HL-60/S4 (cell line): ENCODE measurements around the gene NSMCE1.
"Not testable (repeated sequence)": the region's sequence is repeated elsewhere in the genome, so short reads cannot be mapped to it uniquely, and the experiment has no call there.

Experiments
- in situ Hi-C: fragments of 300-500 bp; cut with MboI; formaldehyde crosslinking; loops from 2 replicates; pipeline ENCODE4 v1.14.3; 2022; ENCODE audit warnings: low sequenced_read_pairs

The NSMCE1 gene

GRCh38 chr16:27303256-27304100 is 34.9 kb upstream of the NSMCE1 start:
- in situ Hi-C loops, result no loop called here

- in situ Hi-C loops, result no loop called here
Observed at GRCh38 chr16:27302126-27302525, 33.6 kb upstream of the NSMCE1 start.

GRCh38 chr16:27301236-27301861 is 32.8 kb upstream of the NSMCE1 start:
- in situ Hi-C loops, result no loop called here

GRCh38 chr16:27298132-27298531 is 29.6 kb upstream of the NSMCE1 start:
- in situ Hi-C loops, result no loop called here

- in situ Hi-C loops, result no loop called here
Observed at GRCh38 chr16:27293343-27293742, 24.8 kb upstream of the NSMCE1 start.

- in situ Hi-C loops, result no loop called here
Observed at GRCh38 chr16:27291722-27292240, 23.2 kb upstream of the NSMCE1 start.

- in situ Hi-C loops, result no loop called here
Observed at GRCh38 chr16:27291106-27291505, 22.5 kb upstream of the NSMCE1 start.

- in situ Hi-C loops, result no loop called here
Observed at GRCh38 chr16:27290562-27290961, 22.0 kb upstream of the NSMCE1 start.

GRCh38 chr16:27289669-27290068 is 21.1 kb upstream of the NSMCE1 start:
- in situ Hi-C loops, result no loop called here

GRCh38 chr16:27288313-27288712 is 19.7 kb upstream of the NSMCE1 start:
- in situ Hi-C loops, result not testable (repeated sequence)

- in situ Hi-C loops, result no loop called here
Observed at GRCh38 chr16:27287887-27288286, 19.3 kb upstream of the NSMCE1 start.

GRCh38 chr16:27287051-27287811 is 18.7 kb upstream of the NSMCE1 start:
- in situ Hi-C loops, result no loop called here

- in situ Hi-C loops, result no loop called here
Observed at GRCh38 chr16:27286451-27286850, 17.9 kb upstream of the NSMCE1 start.

GRCh38 chr16:27285676-27286196 is 17.2 kb upstream of the NSMCE1 start:
- in situ Hi-C loops, result no loop called here

GRCh38 chr16:27284865-27285675 is 16.5 kb upstream of the NSMCE1 start:
- in situ Hi-C loops, result no loop called here

GRCh38 chr16:27281243-27281642 is 12.7 kb upstream of the NSMCE1 start:
- in situ Hi-C loops, result no loop called here

- in situ Hi-C loops, result no loop called here
Observed at GRCh38 chr16:27275394-27275793, 6.8 kb upstream of the NSMCE1 start.

GRCh38 chr16:27274424-27274874 is 5.9 kb upstream of the NSMCE1 start:
- in situ Hi-C loops, result not testable (repeated sequence)

GRCh38 chr16:27273670-27274423 is 5.3 kb upstream of the NSMCE1 start:
- in situ Hi-C loops, result no loop called here

GRCh38 chr16:27273330-27273669 is 4.7 kb upstream of the NSMCE1 start:
- in situ Hi-C loops, result no loop called here
